ENCODE results near the gene HPS6.

The HPS6 gene

DNA sequence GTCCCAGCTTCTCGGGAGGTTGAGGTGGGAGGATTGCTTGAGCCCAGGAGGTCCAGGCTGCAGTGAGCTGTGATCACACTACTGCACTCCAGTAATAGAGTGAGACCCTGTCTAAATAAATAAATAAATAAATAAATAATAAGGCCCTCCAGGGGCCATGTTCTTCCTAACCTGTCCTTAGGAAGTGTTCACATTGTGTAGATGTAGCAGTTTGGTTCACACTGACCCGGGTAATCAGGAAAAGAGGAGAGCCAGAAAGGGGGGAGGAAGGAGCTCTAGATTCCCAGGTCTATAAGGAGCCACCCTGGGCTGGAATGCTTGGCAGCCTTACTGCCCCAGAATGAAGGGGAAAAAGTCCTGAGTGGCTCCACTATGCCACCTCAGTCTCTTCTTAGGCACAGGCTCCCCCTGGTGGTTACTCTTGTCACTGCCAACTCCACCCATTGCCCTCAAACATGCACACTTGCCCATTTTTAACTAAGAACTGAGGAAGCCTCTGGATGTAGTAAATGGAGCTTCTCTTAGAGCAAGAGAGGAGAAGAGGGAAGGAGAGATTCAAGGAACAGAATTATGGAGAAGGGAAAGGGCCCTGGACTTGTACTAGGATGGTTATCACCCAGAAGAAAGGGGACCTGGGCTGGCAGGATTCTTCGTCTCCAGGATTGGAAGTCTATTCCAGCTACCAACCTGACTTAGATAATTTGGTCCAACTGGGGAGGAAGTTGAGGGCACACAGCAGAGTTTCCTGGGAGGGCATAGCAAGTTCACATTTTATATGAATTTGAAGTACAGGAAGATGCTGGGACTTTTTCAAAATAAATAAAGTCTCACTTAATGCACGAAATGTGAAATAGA is 7.8 kb downstream of the HPS6 start:
- peak; percentile 62 for DNase-seq

DNA sequence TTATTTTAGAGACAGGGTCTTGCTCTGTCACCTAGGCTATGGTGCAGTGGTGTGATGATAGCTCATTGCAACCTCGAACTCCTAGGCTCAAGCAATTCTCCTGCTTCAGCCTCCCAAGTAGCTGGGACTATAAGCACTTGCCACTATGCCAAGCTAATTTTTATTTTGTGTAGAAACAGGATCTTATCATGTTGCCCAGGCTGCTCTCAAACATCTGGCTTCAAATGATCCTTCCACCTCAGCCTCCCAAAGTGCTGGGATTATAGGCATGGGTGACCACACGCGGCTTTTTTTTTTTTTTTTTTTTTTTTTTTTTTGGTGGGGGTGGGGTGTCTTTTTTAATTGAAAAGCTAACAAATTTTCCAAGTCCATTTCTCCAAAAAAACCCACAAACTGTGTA is 18.4 kb downstream of the HPS6 start:
- DNase-seq, result no peak

DNA sequence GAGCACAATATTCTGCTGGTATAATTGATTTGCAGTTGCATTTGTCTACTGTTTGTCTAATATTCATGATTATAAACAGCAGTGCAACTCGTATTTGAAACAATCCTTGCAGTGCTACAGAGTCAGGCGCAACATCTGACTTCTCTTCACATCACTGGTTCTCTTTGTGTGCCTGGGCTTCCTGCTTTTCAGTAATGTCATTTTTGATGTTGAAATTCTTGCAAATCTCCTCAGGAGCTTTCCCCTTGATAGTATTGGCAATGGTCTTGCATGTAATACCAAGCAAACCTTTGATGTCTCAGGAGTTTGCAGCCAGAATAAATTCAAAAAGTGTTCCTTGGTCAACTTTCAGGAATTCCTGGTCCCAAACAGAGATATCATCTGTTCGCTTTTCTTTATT is 20.2 kb downstream of the HPS6 start:
- DNase-seq, result no peak

DNA sequence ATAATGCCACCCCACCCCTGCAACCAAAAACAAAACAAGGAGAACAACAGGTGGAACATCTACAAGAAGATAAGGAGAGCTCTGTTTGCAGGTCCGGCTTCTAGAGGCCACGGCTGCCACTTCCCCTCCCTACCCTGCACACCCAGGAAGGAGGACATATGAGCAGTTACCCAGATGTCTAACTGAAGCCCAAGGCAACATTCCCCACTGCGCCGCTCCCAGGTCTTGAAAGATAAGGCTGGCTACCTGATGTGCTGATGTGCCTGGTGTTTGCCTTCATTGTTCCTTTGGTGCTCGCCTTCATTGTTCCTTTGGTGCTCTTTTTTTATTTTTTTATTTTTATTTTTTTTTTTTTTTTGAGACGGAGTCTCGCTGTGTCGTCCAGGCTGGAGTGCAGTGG is 21.0 kb downstream of the HPS6 start:
- no peak for DNase-seq

DNA sequence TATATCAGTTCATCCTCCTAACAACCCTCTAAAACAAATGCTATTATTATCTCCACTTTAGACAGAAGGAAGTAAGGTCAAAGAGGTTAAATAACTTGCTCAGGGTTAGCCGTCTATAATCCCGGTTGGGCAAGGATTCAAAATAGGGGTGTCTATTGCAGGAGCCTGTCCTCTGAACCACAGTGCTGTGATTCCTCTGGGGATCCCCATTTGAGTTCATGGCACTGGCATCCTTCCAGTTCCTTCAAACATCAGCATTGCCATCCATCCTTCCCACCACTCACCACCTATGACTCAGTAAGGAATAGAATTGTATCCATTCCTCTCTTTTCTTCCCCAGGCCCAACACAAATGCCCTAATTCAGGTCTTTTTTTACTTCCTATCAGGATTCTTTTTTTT is 25.6 kb downstream of the HPS6 start:
- DNase-seq, result no peak

DNA sequence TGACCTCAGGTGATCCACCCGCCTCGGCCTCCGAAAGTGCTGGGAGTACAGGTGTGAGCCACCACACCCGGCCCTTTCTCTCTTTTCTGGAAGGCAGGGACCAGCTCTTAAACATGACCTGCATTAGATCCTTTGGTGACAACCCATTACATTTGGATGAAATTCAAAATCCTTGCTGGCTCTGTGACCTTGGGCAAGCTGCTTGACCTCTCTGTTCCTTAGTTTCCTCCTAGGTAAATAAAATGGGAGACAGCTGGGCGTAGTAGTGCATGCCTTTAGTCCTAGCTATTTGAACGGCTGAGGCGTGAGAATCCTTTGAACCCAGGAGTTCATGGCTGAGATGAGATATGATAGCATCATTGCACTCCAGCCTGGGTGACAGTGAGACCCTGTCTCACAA is 31.3 kb downstream of the HPS6 start:
- no peak for DNase-seq

DNA sequence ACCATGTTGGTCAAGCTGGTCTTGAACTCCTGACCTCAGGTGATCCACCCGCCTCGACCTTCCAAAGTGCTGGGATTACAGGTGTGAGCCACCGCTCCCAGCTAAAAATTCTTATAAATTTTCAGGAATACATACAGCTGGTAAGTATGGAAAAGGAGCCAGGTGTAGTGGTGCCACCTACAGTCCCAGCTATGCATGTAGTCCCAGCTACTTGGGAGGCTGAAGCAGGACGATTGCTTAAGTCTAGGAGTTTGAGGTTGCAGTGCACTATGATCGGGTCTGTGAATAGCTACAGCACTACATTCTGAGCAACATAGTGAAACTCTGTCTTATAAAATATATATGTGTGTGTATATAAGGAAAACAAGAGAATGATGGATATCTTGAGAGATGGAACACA is 36.0 kb downstream of the HPS6 start:
- DNase-seq, result no peak

DNA sequence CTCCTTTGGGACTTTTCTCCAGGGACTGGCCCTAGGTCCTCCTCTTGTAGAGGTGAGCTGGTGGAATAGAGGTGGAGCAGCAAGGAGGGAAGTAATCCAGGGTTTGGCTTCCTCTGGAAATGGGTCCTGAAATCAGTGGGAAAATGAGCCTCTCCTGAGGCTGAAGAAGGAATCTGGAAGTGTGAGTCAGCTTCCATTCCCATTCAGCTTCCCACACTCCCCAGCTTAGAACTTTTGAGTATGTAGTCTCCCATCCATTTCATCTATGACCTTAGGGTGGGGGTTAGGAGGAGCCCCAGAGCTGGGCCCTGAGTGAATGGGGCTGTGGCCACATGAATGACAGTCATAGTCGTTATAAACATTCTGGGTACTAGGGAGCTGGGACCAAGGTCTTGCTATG is 37.3 kb downstream of the HPS6 start:
- no peak for DNase-seq

DNA sequence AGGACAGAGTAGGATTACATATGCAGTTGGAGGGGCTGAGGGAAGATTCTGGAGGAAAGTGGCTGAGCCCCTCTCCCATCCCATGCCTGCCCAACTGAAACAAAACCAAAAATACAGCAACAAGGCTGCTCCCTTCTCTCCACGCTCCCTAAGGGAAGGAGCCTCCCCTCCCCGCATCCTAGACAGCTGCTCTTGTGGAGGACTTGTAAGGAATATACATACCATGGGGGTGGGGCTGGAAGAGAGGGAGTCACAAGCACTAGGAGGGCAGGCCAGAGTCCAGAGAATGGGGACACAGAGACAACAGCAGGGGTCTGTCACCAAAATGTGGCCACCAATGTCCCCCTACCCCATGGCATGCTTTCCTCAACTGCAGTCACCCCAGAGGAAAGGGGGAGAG is 41.8 kb downstream of the HPS6 start:
- DNase-seq, result no peak

DNA sequence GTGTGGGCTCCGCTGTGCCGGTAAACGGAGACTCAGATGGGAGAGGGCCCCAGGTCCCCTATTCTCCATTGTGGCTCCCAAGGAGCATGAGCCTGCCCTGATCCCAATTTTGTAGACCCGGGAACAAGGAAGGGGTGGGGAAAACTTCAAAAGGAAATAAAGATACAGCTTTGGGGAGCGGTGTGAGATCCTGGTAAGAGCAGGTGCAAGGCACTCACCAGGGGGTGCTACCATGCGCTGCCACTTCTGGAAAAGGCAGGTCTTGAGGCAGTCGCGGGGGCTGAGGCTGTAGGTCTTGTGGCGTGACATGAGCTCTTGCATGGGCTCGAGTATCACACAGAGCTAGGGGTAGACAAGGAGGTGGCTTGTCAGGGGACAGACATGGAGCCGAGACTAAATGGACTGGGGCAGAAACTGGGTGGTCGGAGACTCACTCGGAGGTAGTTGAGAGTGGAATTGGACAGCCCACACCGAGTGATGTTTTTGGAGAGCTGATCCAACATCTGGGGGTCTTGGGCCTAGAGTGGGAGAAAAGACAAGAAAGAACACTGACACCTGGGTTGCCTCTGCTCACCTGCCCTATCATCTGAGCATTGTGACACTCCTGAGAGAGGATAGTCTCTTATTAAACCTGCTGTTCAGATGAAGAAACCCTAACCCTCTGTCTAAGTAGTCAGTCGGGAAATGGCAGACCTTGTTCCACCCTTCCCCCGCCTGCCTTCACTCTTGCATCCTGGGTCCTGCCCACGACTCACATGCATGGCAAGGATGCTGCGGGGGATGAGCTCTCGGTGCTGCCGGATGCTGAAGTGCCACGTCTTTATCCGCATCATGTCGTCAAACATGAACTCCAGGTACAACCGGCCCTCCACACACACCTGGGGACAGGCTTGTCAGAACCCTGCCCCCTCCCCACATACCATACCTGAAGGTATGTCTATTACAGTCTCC is 44.3 kb downstream of the HPS6 start:
- DNase-seq, result no peak

DNA sequence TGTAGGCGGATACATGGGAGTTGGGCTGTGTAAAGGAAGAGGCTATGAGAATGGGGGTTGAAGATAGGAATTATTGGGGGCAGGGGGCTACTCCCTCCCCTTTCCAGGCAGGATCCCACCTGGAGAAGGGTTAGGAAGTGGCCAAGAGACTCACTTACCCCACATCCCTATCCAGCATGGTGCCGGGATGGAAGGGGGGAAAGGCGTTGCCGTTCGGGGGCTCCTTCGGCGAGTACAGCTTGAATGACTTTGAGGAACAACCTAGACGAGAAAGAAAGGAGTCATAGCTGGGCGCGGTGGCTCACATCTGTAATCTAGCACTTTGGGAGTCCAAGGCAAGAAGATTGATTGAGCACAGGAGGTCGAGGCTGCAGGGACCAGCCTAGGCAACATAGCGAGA is 46.1 kb downstream of the HPS6 start:
- DNase-seq, result no peak

DNA sequence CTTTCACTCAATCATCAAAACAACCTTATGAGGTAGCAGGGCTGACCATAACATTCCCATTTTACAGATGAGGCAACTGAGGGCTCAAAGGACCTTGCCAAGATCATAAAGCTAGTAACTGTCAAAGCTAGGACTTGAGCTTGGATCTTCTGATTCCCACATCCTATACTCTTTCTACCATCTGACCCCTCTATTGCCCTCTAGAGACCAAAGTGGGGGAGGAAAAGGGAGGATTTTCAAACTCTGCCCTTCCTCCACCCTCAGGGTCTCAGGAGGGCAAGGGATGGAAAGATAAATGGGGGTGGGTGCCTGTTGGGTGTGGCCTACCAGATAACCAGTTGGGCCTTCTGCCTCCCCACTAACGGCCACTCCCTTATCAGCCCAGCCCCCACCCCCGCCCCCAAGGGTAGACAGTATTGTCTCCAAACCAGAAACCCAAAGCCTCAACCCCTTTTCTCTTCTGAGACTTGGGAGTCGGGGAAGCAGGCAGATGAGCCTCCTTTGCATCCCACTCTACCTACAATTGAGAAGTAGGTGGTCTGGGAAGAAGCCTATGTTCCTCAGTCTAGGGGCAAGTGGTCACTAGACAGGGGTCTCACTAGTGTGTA is 47.2 kb downstream of the HPS6 start:
- DNase-seq, result no peak

DNA sequence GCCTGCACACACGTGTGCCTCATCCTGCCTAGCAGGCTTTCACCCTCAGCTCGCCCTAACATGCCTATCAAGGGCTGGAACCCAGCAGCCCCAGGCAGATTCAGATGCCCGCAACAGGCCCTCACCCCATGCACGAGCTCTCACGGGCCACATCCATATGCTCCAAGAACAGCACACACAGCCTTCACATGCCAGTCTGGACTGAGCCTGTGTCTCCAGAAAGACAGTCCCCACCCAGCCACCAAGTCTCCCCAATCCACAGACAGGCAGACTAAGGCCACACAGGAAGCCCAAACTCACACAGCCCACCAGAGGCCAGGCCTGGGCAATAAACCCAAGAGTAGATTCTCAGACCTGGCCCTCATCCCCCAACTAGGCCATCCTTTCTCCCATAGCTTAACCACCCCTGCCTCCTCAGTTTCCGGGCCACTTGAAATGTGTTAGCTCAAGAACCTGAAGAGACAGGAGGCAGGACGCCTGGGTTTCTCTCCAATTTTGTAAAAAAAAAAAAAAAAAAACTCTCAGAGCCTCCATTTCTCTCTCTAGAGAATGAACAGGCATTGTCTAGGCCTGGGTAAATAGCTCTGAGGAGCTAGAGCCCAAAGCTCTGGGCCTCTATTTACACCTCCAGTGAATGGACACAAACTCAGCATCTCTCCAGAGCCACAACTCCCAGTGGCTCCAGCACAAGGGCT is 48.3 kb downstream of the HPS6 start:
- DNase-seq, result no peak

DNA sequence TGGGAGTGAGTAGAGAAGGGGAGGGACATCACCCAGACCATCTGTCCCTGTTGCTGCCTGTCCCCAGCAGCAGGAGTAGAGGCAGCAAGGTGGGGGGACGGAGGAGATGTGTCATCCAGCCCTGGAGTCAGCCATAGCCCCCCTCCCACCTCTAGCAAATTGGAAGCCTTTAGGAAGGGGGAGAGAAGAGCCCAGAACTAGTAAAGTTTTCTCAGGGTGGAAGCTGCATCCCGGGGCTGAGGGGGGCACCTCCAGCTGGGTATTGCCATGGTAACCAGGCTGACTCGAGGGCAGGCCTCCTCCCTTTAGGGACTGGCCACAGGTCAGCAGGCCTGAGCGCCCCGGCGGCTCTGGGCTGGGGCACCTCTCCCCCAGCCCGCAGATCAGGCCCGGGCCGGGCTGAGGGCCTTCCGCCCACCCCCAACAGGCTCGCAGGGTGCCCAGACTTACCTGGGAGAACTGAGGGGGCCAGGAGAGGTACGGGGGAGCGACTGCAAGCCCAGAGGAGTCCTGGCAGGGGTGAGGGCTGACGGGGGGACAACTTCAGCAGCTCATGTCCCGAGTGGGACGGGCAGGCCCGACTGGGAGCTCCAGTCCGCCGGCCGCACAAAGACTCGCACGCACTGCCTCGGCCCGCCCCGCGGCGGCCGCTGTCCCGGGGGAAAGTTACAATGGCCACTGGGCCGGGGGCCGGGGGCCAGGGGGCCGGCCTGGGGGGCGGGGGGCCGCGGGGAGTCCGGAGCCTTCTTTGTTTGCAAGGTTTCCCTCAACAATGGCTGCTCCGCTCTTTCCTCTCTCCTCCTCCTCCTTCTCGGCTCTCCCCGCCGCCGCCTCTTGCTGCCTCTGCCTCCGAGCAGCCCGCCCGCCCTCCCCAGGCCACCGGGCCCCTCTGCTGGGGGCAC is 49.1 kb downstream of the HPS6 start:
- DNase-seq, result peak; percentile 67

DNA sequence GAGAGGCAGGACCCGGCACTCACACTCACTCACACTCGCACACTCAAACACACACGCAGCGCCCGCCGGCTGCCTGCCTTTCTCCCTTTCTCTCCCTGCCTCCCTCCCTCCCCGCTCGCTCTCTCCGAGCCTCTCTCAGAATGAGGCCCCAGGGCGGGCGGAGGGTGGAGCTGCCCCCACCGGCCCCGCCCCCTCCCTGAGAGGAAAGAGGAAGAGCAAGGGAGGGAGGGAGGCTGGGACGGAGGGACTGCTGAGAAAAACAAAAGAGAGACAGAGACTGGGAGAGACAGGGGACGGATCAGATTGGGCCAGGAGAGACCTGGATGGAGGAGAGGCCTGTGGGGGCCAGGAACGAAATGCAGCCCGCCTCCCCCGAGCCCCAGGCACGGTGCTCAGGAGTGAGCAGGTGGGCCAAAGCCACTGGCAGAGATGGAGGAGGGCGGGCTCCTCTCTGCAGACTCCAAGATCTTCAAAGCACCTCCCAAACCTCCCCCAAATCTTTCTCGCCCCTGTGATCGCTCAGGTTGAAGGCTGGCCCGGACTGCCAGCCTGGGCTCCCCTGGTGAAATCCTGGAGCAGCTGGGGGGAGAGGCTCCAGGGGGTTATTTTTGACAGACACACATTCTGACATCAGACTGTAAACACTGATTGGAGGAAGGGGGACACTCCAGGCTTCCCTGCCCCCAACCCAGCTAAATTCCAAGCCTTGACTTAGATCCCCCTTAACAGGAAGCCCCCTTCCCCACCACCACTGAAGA is 49.9 kb downstream of the HPS6 start:
- peak; percentile 69 for DNase-seq

DNA sequence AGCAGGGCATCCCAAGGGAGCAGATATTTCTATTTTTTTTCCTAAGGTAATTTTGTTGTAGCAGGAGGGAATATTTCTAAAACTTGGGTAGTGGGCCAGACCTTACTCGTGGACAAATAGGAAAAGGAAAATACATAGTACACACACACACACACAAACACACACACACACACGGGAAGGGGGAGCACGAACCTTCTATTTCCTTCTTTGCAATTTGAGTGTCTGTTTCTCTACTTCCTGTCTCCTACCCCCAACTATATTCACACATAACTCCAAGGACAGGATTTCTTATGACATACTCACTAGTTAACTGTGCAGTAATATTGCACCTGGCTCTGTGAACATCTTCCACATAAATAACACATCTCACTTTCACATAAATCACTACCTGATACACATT is 50.6 kb downstream of the HPS6 start:
- DNase-seq, result no peak

DNA sequence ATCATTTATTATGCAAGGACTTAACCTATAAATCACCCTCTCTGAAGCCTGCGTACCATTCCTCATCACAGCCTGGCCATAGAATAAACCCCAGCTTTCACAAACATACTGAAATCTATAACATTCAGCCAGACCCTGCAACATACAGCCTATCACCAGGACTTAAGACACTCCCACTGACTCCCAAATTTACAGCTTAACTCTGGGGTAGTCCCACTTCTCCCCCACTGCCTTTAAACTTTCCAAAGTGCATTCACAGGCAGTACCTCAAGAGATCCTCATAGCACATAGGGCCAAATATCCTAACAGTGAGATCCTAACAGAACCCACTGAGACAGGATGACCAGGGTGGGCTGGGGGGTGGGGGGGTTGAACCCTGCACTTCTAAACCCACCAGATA is 51.5 kb downstream of the HPS6 start:
- DNase-seq, result no peak

All from NCI-H2171 treated with DMSO at 0.1 percent for 48 hours (cell line).